H9 (cell line): ENCODE measurements around the gene TP73. TPM values are rescaled to one million over a fixed set of nuclear protein-coding genes. Genes with fewer than 3 reads are reported as not detected.

Experiments used
- DNase-seq: peaks from one replicate; pipeline ENCODE4 v3.0.0-alpha.2; 2017
- H2AFZ ChIP-seq: one replicate; pipeline ENCODE4 v1.6.1; 2013; ENCODE audit warnings: mild to moderate bottlenecking, low read length, control low read depth, moderate library complexity
- H2AK5ac ChIP-seq: 2 replicates; pipeline ENCODE4 v1.6.1; 2013; ENCODE audit warnings: low read length, control low read depth, mixed read lengths; ENCODE audit not compliant: insufficient read length
- H2BK120ac ChIP-seq: one replicate; pipeline ENCODE4 v1.6.1; 2013; ENCODE audit warnings: low read depth, mild to moderate bottlenecking, low read length, control low read depth, inconsistent platforms; ENCODE audit not compliant: poor library complexity, severe bottlenecking
- H2BK12ac ChIP-seq: 2 replicates; pipeline ENCODE4 v1.6.1; 2013; ENCODE audit warnings: low read length, control low read depth, mixed read lengths, low read depth; ENCODE audit not compliant: insufficient read length
- H2BK15ac ChIP-seq: 2 replicates; pipeline ENCODE4 v1.6.1; 2013; ENCODE audit warnings: low read depth, low read length, control low read depth
- H2BK20ac ChIP-seq: one replicate; pipeline ENCODE4 v1.6.1; 2013; ENCODE audit warnings: low read depth, mild to moderate bottlenecking, low read length, control low read depth, inconsistent platforms; ENCODE audit not compliant: poor library complexity, severe bottlenecking
- H2BK5ac ChIP-seq: 2 replicates; pipeline ENCODE4 v1.6.1; 2013; ENCODE audit warnings: low read length, control low read depth, mixed read lengths; ENCODE audit not compliant: insufficient read length
- H3K14ac ChIP-seq: 2 replicates; pipeline ENCODE4 v1.6.1; 2013; ENCODE audit warnings: low read length, control low read depth; ENCODE audit not compliant: insufficient read depth
- H3K18ac ChIP-seq: 2 replicates; pipeline ENCODE4 v1.6.1; 2013; ENCODE audit warnings: low read depth, mild to moderate bottlenecking, mixed read lengths, low read length, control low read depth; ENCODE audit not compliant: insufficient read length
- H3K23ac ChIP-seq: 2 replicates; pipeline ENCODE4 v1.6.1; 2013; ENCODE audit warnings: low read length, control low read depth, mixed read lengths, low read depth; ENCODE audit not compliant: insufficient read length
- H3K23me2 ChIP-seq: 2 replicates; pipeline ENCODE4 v1.6.1; 2013; ENCODE audit warnings: low read depth, mild to moderate bottlenecking, mixed read lengths, low read length, control low read depth; ENCODE audit not compliant: insufficient read length, poor library complexity, severe bottlenecking
- H3K27ac ChIP-seq: 2 replicates; pipeline ENCODE4 v1.5.1; 2013; ENCODE audit warnings: low read length, control low read depth, mixed read lengths, low read depth; ENCODE audit not compliant: insufficient read length
- H3K27me3 ChIP-seq: 2 replicates; pipeline ENCODE4 v1.6.1; 2013; ENCODE audit warnings: low read length, control low read depth, inconsistent platforms; ENCODE audit not compliant: insufficient read depth
- H3K4ac ChIP-seq: 2 replicates; pipeline ENCODE4 v1.6.1; 2013; ENCODE audit warnings: low read depth, mild to moderate bottlenecking, control low read depth, inconsistent platforms, low read length, moderate library complexity
- H3K4me1 ChIP-seq: 2 replicates; pipeline ENCODE4 v1.6.1; 2013; ENCODE audit warnings: low read length, control low read depth, inconsistent platforms; ENCODE audit not compliant: insufficient read depth
- H3K4me2 ChIP-seq: 2 replicates; pipeline ENCODE4 v1.6.1; 2013; ENCODE audit warnings: low read length, control low read depth, mixed read lengths; ENCODE audit not compliant: insufficient read length, insufficient read depth
- H3K56ac ChIP-seq: 2 replicates; pipeline ENCODE4 v1.6.1; 2013; ENCODE audit warnings: low read depth, mild to moderate bottlenecking, mixed read lengths, low read length, control low read depth; ENCODE audit not compliant: insufficient read length
- H3K79me1 ChIP-seq: 2 replicates; pipeline ENCODE4 v1.6.1; 2013; ENCODE audit warnings: low read depth, mild to moderate bottlenecking, moderate library complexity, low read length, control low read depth, inconsistent platforms; ENCODE audit not compliant: insufficient read depth, poor library complexity, severe bottlenecking
- H3K79me2 ChIP-seq: 2 replicates; pipeline ENCODE4 v1.6.1; 2013; ENCODE audit warnings: low read length, control low read depth, inconsistent platforms; ENCODE audit not compliant: insufficient read depth
- H3K9ac ChIP-seq: 2 replicates; pipeline ENCODE4 v1.6.1; 2013; ENCODE audit warnings: low read length, control low read depth, mixed read lengths; ENCODE audit not compliant: insufficient read length; ENCODE audit errors: extremely low read depth
- H3K9me3 ChIP-seq: one replicate; pipeline ENCODE4 v1.6.1; 2013; ENCODE audit warnings: low read depth, low read length, inconsistent platforms; ENCODE audit not compliant: control insufficient read depth
- H3T11ph ChIP-seq: one replicate; pipeline ENCODE4 v1.6.1; 2013; ENCODE audit warnings: mild to moderate bottlenecking, low read length, control low read depth, inconsistent platforms
- H4K20me1 ChIP-seq: one replicate; pipeline ENCODE4 v1.6.1; 2013; ENCODE audit not compliant: control insufficient read depth, insufficient read length, insufficient read depth
- H4K5ac ChIP-seq: 2 replicates; pipeline ENCODE4 v1.6.1; 2013; ENCODE audit warnings: low read depth, mild to moderate bottlenecking, mixed read lengths, low read length, control low read depth; ENCODE audit not compliant: insufficient read length
- H4K8ac ChIP-seq: replicated peaks from 2 replicates; pipeline ENCODE4 v1.6.1; 2013; ENCODE audit warnings: low read length, control low read depth, mixed read lengths, low read depth; ENCODE audit not compliant: insufficient read length
- H4K91ac ChIP-seq: 2 replicates; pipeline ENCODE4 v1.6.1; 2013; ENCODE audit warnings: low read depth, mild to moderate bottlenecking, moderate library complexity, mixed read lengths, low read length, control low read depth; ENCODE audit not compliant: insufficient read length
- H3K27ac Mint-ChIP-seq, 3 experiments: 2 replicates in 2 of 3; 3 replicates in 1 of 3; pipeline ENCODE4 v1.8.0; 2020 to 2021; ENCODE audit warnings: mixed read lengths in 3 of 3, mild to moderate bottlenecking in 1 of 3, moderate library complexity in 1 of 3
- H3K27me3 Mint-ChIP-seq: 2 replicates; pipeline ENCODE4 v1.8.0; 2021; ENCODE audit warnings: low read depth, mild to moderate bottlenecking, moderate library complexity, mixed read lengths
- H3K36me3 Mint-ChIP-seq, 3 experiments: 2 replicates in 2 of 3; 3 replicates in 1 of 3; pipeline ENCODE4 v1.8.0; 2020 to 2021; ENCODE audit warnings: low read depth in 3 of 3, mixed read lengths in 3 of 3; ENCODE audit not compliant: insufficient read depth in 1 of 3
- H3K4me1 Mint-ChIP-seq, 2 experiments: 2 replicates each; pipeline ENCODE4 v1.8.0; 2020; ENCODE audit warnings: mixed read lengths in 2 of 2
- H3K4me3 Mint-ChIP-seq, 2 experiments: 2 replicates in 1 of 2; 3 replicates in 1 of 2; pipeline ENCODE4 v1.8.0; 2020 to 2021; ENCODE audit warnings: mild to moderate bottlenecking in 2 of 2, mixed read lengths in 2 of 2, moderate library complexity in 1 of 2
- H3K9me3 Mint-ChIP-seq, 2 experiments: 2 replicates in 1 of 2; 3 replicates in 1 of 2; pipeline ENCODE4 v1.8.0; 2020; ENCODE audit warnings: mild to moderate bottlenecking in 2 of 2, mixed read lengths in 2 of 2, moderate library complexity in 1 of 2
- CTCF ChIP-seq: fragments of 200-600 bp; sonication (generic); conservative IDR thresholded peaks from 3 replicates; pipeline ENCODE4 v1.8.0; 2021; ENCODE audit warnings: antibody characterized with exemption, mild to moderate bottlenecking
- WGBS: extraction: QIAGEN DNeasy Blood & Tissue Kit; methylation state at CpG from one replicate; pipeline ENCODE4 v1.1.7; 2013; ENCODE audit warnings: missing lambda C conversion rate, low lambda C conversion rate, mixed read lengths; ENCODE audit not compliant: insufficient read length; ENCODE audit errors: extremely low coverage; 5-methylcytosine and 5-hydroxymethylcytosine counted together
- total RNA-seq: library from RNA; stranded (reverse); gene quantifications from 2 replicates; pipeline ENCODE4 v1.2.1, GENCODE V29; 2021

TP73 gene
- total RNA-seq, 1 experiment from 2014 or later = 4.7 TPM

- Histone ChIP-seq H2BK5ac (no peak overlapping the region), H3K27ac (no peak overlapping the region), H3K23ac (no peak overlapping the region), H3T11ph (no peak overlapping the region), H4K8ac (no peak overlapping the region), H3K23me2 (peaks cover 5% of the 10 kb centered on the region), H2BK120ac (no peak overlapping the region), H4K20me1 (no peaks in the 10 kb centered on the region), H3K27me3 (no peaks in the 10 kb centered on the region; the same call in 1 of the 2 replicates), H3K79me1 (no peaks in the 10 kb centered on the region), H4K5ac (no peak overlapping the region), H3K4ac (no peak overlapping the region), H2BK20ac (no peak overlapping the region), H3K14ac (no peak overlapping the region; the same call in 1 of the 2 replicates), H3K56ac (no peak overlapping the region), H4K91ac (no peak overlapping the region), H2AK5ac (no peak overlapping the region), H3K9me3 (no peaks in the 10 kb centered on the region), H3K9ac (no peak overlapping the region), H3K79me2 (no peaks in the 10 kb centered on the region), H3K4me2 (peak overlapping the region; percentile 14), H3K4me1 (no peaks in the 10 kb centered on the region; the same call in 1 of the 2 replicates), H2BK15ac (no peak overlapping the region), H2AFZ (no peak overlapping the region), H2BK12ac (no peak overlapping the region), H3K18ac (no peak overlapping the region)
- Mint-ChIP-seq H3K4me1 (peaks cover 36% of the 10 kb centered on the region in 2 experiments), H3K27ac (no peak overlapping the region), H3K9me3 (no peaks in the 10 kb centered on the region; a peak in 1 of 5 replicates), H3K27me3 (peaks cover 24% of the 10 kb centered on the region), H3K36me3 (no peaks in the 10 kb centered on the region; a peak in 1 of 7 replicates), H3K4me3 (peak overlapping the region; percentile 50 to 76; a peak in 4 of 5 replicates)
- WGBS = no CpG with 5 or more reads among the region's 7 CpGs
- no peak for TF ChIP-seq CTCF
- no peak for DNase-seq
Observed at GRCh38 chr1:3612123-3612522, 40.2 kb upstream of the TP73 start.
